Nucleus accumbens (tissue), 56 donors: ENCODE measurements around the gene CRISPLD2.

ENCODE experiments used
- DNase-seq, 56 donors: peaks; one replicate each; lab custom pipeline; 2025; lab: John Stamatoyannopoulos, UW

The CRISPLD2 gene

DNA sequence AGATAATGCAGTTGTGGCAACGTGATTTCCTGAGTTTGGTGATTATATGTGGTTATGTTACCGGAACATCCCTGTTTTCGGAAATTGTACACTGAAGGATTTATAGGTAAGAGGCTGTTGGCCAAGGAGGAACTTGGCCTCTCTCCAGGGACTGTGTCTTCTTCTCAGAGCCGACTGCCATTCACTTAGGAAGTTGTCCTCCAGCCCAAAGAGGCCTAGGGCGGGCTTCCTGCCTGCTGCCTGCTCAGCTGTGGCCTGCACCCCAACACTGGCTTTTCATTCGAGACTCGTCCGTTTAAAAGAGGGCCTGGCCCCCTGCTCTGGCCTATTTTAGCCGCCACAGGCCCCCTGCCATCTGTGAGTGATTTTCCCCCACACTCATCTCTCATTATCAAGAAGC is 127.2 kb downstream of the CRISPLD2 start:
- DNase-seq, result peak in 2 of 56 donors; percentile 5 to 23

DNA sequence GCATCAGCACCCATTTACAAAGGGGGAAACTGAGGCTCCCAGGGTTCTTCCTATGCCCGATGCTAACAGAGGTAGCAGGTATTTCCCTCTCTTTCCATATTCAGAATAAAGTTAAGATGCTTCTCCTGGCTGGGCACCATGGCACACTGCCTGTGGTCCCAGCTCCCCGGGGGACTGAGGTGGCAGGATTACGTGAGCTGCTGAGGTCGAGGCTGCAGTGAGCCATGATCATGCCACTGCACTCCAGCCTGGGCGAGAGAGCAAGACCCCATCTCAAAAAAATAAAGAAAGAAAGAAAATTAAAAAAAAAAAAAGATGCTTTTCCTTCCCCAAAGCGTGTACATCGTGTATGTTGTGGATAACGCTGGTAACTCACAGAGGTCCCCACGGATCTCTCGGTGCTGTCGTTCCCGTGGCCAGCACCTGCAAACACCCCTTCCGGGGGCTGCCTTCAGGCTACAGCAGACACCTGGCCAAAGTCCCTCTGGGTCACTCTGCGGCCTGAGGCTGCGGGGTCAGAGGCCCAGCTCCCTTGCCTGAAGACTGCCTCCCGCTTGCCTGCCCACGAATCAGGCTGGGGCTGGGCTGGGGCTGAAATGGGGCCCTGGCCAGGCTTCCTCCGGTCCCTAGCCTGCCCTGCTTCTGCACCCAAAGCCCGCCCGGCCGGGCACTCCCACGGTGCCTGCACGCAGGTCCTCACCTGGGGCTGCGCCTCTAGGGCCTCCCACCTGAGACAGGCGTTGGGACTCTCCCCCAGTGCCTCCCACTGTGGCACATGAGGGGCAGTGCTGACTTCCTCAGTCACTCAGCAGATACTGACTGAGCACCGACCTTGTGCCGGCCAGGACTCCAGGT is 128.4 kb downstream of the CRISPLD2 start:
- DNase-seq, result no peak

DNA sequence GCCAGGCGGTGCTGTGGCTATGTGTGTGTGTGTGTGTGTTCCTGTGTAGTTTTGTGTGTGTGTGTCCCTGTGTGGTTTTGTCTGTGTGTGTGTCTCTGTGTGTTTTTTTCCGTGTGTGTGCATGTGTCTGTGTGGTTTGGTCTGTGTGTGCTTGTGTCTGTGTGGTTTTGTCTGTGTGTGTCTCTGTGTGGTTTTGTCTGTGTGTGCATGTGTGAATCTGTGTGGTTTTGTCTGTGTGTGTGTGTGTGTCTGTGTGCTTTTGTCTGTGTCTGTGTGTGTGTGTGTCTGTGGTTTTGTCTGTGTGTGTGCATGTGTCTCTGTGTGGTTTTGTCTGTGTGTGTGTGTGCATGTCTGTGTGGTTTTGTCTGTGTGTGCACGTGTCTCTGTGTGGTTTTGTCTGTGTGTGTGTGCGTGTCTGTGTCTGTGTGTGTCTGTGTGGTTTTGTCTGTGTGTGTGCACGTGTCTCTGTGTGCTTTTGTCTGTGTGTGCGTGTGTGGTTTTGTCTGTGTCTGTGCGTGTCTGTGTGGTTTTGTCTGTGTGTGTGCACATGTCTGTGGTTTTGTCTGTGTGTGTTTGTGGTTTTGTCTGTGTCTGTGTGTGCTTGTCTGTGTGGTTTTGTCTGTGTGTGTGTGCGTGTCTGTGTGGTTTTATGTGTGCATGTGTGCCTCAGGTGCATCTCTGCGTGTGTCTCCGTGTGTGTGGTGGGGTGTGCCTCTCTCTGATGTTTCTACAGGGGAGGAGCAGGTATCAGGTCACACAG is 129.2 kb downstream of the CRISPLD2 start:
- DNase-seq, result no peak

DNA sequence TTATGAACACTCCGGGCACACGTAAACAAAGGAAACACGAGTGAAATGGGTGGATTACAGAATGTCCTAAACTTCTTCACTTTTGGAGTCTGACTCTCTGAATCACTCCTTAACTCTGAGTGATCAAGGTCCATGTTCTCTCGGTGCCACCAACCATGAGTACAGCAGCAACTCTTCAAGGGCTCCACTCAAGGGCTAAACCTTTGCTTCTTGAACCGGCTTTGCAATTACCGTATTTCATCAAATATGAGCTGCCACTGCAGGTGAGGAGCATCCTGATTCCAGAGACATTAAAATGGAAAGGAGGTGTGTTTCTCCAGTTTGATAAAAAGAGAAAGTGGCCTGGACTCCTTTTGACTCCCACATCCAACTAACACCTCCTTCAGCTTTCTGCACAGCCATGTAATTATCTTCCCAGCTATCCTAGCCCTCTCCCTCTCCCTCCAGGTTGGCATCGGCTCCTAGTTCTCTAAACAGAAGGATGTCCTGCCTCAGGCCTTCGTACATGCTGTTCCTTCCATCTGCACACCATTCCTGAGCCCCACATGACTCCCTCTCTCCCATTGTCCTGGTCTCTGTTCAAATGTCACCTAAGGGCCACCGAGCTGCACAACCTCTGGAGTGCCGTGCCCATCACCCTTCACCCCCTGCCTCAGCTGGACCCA is 130.1 kb downstream of the CRISPLD2 start:
- no peak for DNase-seq

DNA sequence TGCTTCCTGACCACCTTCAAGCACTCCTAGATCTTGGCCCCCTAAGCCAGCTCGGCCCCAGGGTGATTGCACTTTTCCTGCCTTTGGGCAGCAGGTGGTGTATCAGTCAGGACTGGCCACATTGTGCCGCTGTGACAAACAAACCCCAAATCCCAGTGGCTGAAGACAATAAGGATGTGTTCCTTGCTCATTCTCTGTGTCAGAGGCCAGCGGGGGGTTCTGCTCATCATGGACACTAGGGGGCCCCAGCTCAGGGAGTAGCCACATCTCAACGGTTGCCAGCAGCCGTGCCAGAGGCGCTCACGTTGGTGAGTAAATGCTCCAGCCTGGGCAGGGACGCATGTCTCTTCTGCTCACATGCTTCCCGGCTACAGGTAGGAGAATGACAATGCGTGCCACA is 131.1 kb downstream of the CRISPLD2 start:
- no peak for DNase-seq

DNA sequence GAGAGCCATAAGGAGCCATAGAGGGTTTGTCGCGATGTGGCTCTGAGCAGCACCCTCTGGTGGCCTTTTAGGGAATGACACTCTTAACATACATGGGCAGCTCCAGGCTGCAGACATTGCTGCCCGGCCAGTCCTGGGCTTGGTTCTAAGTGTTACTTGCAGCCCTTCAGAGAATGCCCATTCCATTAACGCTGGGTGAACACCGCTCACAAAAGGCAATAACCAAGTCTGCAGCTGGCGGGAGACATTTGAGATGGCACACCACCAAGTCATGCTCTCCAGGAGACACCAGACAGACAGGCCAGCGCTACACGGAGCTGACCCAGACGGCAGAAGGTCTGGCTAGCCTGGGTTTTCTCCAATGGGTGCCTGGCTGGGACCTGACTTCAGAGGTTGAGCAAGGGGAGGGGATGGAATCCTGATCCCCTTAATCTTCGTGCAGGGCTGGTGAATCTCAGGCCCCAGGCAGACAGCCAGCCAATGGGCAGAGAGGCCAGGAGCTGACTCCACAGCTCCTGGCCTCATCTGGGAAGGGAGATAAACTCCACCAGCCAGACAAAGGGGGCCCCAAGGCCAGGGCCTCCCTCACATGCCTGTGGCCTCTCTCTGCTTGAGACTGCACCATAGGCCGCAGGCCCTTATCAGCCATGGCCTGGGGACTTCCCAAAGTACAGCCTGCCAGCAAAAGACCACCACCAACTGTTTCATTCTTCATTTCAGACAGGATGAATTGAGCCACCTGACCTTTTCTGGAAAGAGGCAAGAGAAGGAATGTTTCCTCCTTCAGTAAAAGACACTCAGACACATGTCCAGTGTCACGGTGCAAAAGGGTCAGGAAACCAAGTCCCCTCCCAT is 132.8 kb downstream of the CRISPLD2 start:
- DNase-seq, result peak in 52 of 56 donors; percentile 8 to 86 (median 50)

DNA sequence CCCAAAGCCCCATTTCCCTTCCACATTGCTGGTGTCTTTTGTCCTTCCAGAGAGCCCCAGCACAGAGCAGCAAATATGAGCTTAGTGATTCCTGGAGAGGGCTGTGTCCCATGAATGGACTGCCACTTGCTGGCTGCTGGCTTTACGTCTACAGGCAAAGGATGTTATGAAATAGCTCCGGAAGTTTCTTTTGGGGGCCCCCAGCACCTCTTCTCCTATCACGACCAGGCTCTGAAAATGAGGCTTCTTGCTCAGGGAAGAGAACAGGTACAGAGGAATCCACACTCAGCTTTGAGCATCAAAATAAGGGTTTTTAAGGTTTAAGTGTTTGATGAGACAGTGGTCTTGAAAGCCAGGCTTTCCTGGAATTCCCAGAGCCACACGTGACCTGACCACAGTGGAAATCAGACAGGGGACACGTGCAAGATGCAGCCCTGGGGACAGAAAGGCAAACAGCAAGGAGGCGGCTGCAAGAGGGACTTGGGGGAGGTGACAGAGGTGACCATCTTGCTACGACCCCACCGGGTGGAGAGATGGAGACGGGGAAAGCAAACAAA is 133.5 kb downstream of the CRISPLD2 start:
- no peak for DNase-seq

DNA sequence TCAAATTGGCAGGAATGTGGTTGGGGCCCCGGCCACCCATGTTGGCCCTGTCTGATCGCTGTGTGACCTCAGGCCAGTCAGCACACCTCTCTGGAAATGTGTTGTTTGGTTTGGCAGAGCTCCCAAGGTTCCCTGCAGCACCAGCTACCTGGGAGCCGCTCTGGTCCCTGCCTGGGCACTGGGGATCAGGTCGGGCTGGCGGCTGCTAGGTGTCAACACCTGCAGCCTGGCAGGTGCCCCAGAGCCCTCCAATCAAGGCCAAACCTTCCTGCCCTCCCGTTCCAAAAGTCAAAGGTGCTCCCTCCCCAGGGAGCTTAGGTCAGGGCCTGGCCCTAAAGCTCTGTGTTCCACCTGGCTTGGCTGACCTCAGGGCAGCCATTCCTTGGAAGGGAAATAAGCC is 135.6 kb downstream of the CRISPLD2 start:
- no peak for DNase-seq

DNA sequence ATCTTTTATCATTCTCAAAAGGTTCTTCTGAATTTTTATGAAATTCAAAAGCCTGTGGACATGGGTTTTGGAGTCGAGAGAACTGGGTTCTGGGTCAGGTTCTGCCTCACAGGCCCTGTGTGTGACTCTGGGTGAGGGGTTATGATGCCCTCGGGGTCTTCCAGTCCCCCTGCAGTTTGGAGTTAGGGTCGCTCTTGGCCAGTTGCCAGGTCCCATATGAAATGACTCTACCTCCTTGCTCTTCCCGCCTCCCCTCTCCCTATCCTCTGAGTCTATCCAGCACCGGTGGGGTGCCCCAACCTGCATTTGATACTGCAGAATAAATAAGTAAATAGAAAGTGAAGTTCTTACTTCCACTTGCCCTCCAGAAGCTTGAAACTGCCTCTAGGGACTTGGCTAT is 137.4 kb downstream of the CRISPLD2 start:
- no peak for DNase-seq

DNA sequence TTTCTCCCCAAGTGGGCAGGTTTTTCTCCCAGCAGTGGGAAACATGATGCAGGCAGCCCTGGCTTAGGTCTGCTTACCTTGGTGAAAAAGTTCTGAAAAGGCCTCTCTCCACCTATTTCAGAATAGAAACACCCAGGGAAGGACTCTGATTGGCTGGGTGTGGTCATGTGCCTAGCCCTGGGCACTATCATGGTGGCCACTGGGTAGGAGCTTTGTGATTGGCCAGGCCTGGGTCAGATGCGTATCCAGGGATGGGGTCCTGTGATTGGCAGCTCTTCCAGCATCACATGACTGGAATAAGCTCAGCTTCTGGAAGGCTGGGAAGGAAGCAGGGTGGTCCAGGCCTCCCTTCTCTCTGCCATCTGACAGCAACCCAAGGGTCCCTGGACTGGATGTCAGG is 138.0 kb downstream of the CRISPLD2 start:
- DNase-seq, result no peak
